Hepatocyte (in vitro differentiated cells): ENCODE results near the gene DPH2. TPM values are rescaled to one million over a fixed set of nuclear protein-coding genes. Genes with fewer than 3 reads are reported as not detected.

ENCODE experiments used
- DNase-seq: peaks from one replicate; pipeline ENCODE4 v3.0.0-alpha.2; 2016; ENCODE audit warnings: low spot score
- H2AFZ ChIP-seq: fragments of 200-600 bp; sonication (generic); 2 replicates; pipeline ENCODE4 v1.6.0; 2016; ENCODE audit warnings: antibody characterized with exemption, mild to moderate bottlenecking
- H3K27ac ChIP-seq: fragments of 200-600 bp; sonication (generic); 2 replicates; pipeline ENCODE4 v1.5.1; 2016; ENCODE audit warnings: mild to moderate bottlenecking
- H3K27me3 ChIP-seq: fragments of 200-600 bp; sonication (generic); 2 replicates; pipeline ENCODE4 v1.6.1; 2016
- H3K36me3 ChIP-seq: fragments of 200-600 bp; sonication (generic); replicated peaks from 2 replicates; pipeline ENCODE4 v1.5.1; 2016; ENCODE audit warnings: low read depth; ENCODE audit not compliant: insufficient read depth
- H3K4me1 ChIP-seq: fragments of 200-600 bp; sonication (generic); 2 replicates; pipeline ENCODE4 v1.5.1; 2016; ENCODE audit warnings: mild to moderate bottlenecking, moderate library complexity; ENCODE audit not compliant: insufficient read depth
- H3K4me2 ChIP-seq: fragments of 200-600 bp; sonication (generic); 2 replicates; pipeline ENCODE4 v1.6.0; 2016
- H3K4me3 ChIP-seq: fragments of 200-600 bp; sonication (generic); 2 replicates; pipeline ENCODE4 v1.5.1; 2016; ENCODE audit warnings: mild to moderate bottlenecking
- H3K79me2 ChIP-seq: fragments of 200-600 bp; sonication (generic); 2 replicates; pipeline ENCODE4 v1.6.0; 2017; ENCODE audit warnings: mild to moderate bottlenecking
- H3K9me2 ChIP-seq: fragments of 200-600 bp; sonication (generic); replicated peaks from 2 replicates; pipeline ENCODE4 v1.6.0; 2017; ENCODE audit warnings: mild to moderate bottlenecking; ENCODE audit not compliant: insufficient read depth
- H3K9me3 ChIP-seq: fragments of 200-600 bp; sonication (generic); 2 replicates; pipeline ENCODE4 v1.5.1; 2016; ENCODE audit warnings: low read depth, mild to moderate bottlenecking
- H4K20me1 ChIP-seq: fragments of 200-600 bp; sonication (generic); 2 replicates; pipeline ENCODE4 v1.6.0; 2016; ENCODE audit warnings: mild to moderate bottlenecking; ENCODE audit not compliant: insufficient read depth, poor library complexity, severe bottlenecking
- EZH2 ChIP-seq: fragments of 200-600 bp; sonication (generic); IDR thresholded peaks from 2 replicates; pipeline ENCODE4 v1.6.1; 2016; ENCODE audit warnings: antibody characterized with exemption, mild to moderate bottlenecking, borderline replicate concordance
- EZH2phosphoT487 ChIP-seq: fragments of 200-600 bp; sonication (generic); IDR thresholded peaks from one replicate; pipeline ENCODE4 v1.6.1; 2018; ENCODE audit warnings: antibody characterized with exemption, mild to moderate bottlenecking, low read depth, moderate library complexity; ENCODE audit not compliant: unreplicated experiment, severe bottlenecking
- WGBS: methylation state at CpG from one replicate; pipeline ENCODE4 v1.1.6; 2016; ENCODE audit warnings: low lambda C conversion rate; ENCODE audit errors: missing lambda C conversion rate; 5-methylcytosine and 5-hydroxymethylcytosine counted together
- polyA plus RNA-seq: library from polyadenylated mRNA; unstranded; fragments of >200 nt; fragmentation: Nextera tagmentation; extraction: Ambion mirVana; gene quantifications from 2 replicates; pipeline ENCODE4 v1.2.1, GENCODE V29; 2016
- total RNA-seq: library from RNA; depleted of rRNA; stranded (reverse); fragments of >200 nt; gene quantifications from 2 replicates; pipeline ENCODE4 v1.2.3, GENCODE V29; 2014
- TF ChIP-seq, protein P1 (sequence below): fragments of 200-600 bp; sonication (generic); IDR thresholded peaks from 2 replicates; pipeline ENCODE4 v1.5.1; 2016; ENCODE audit warnings: antibody characterized with exemption, mild to moderate bottlenecking; ENCODE audit not compliant: poor library complexity

DPH2 gene
- total and polyA plus RNA-seq, 2 experiments from 2014 or later, result 18.6 to 21.5 TPM

DNA sequence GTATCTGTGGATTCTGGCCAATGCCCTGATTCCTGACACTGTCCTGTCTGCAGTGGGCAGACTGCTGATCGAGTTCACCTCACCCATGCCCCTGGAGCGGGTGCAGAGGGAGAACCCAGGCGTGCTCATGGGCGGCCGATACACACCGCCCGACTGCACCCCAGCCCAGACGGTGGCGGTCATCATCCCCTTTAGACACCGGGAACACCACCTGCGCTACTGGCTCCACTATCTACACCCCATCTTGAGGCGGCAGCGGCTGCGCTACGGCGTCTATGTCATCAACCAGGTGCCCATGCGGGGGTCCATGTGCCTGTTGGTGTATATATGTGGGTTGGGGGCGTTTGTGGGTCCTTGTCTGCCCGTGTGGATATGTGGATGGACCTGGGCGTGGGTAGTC lies 11.8 kb downstream of the DPH2 start:
- no peak overlapping the region for H2AFZ ChIP-seq
- peaks cover 28% of the 10 kb centered on the region for H3K4me1 ChIP-seq
- no peaks in the 10 kb centered on the region for H3K9me3 ChIP-seq
- peaks cover 17% of the 10 kb centered on the region for H4K20me1 ChIP-seq
- H3K36me3 ChIP-seq, result no peaks in the 10 kb centered on the region
- H3K27ac ChIP-seq, result no peak overlapping the region
- no peaks in the 10 kb centered on the region for H3K27me3 ChIP-seq
- 99% methylated on average over 20 of the region's 20 CpGs for WGBS
- H3K9me2 ChIP-seq, result no peaks in the 10 kb centered on the region
- H3K4me2 ChIP-seq, result no peak overlapping the region
- TF ChIP-seq EZH2phosphoT487 (no peak), EZH2 (no peak)
- TF ChIP-seq, protein P1, sequence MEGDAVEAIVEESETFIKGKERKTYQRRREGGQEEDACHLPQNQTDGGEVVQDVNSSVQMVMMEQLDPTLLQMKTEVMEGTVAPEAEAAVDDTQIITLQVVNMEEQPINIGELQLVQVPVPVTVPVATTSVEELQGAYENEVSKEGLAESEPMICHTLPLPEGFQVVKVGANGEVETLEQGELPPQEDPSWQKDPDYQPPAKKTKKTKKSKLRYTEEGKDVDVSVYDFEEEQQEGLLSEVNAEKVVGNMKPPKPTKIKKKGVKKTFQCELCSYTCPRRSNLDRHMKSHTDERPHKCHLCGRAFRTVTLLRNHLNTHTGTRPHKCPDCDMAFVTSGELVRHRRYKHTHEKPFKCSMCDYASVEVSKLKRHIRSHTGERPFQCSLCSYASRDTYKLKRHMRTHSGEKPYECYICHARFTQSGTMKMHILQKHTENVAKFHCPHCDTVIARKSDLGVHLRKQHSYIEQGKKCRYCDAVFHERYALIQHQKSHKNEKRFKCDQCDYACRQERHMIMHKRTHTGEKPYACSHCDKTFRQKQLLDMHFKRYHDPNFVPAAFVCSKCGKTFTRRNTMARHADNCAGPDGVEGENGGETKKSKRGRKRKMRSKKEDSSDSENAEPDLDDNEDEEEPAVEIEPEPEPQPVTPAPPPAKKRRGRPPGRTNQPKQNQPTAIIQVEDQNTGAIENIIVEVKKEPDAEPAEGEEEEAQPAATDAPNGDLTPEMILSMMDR, result no peak
- no peak for DNase-seq
- H3K79me2 ChIP-seq, result peaks cover 35% of the 10 kb centered on the region
- no peak overlapping the region for H3K4me3 ChIP-seq

DNA sequence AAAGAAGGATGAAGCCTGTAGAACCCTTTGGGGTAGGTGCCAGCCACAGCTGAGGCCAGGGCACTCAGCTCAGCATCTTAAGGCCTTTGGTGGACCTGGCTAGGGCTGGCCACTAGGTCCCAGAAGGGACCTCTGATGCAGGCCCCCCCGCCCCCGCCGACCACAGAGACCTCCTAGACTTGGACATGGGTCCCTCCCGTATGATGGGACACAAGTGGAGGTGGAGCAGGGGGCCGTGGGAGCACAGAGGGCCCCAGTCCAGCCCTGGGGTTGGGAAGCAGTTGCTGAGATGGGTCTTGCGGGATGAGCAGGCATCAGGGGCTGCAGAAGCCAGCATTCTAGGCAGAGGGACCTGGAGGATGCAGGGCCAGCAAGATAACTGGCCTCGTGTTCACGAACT lies 12.4 kb downstream of the DPH2 start:
- H3K9me3 ChIP-seq, result no peaks in the 10 kb centered on the region
- H3K79me2 ChIP-seq, result peaks cover 29% of the 10 kb centered on the region
- 94% methylated on average over 8 of the region's 8 CpGs for WGBS
- no peaks in the 10 kb centered on the region for H3K36me3 ChIP-seq
- TF ChIP-seq EZH2phosphoT487 (no peak), EZH2 (no peak)
- TF ChIP-seq, protein P1, result no peak
- no peak overlapping the region for H3K4me2 ChIP-seq
- no peaks in the 10 kb centered on the region for H3K9me2 ChIP-seq
- H2AFZ ChIP-seq, result no peak overlapping the region
- DNase-seq, result no peak
- H3K4me3 ChIP-seq, result no peak overlapping the region
- no peak overlapping the region for H3K27ac ChIP-seq
- no peaks in the 10 kb centered on the region for H3K27me3 ChIP-seq
- H3K4me1 ChIP-seq, result peaks cover 29% of the 10 kb centered on the region
- peaks cover 11% of the 10 kb centered on the region for H4K20me1 ChIP-seq

DNA sequence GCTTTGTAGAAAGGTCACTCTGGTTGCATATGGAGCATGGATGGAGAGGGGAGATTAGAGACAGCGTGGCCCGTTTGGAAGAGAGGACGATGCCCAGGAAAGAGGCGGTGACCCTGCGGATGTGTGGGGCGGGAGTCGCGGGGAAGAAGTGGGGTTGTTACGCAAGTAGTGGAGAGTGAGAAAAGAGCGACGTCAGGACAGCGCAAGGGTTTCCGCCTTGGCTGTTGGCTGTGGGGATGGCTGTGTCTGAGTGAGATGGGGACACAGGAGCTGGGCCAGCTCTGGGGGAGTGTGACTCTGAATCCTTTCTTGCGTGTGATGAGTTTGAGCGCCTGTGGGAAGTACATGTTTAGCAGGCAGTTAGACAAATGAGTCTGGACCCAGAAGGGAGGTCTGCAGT lies 13.0 kb downstream of the DPH2 start:
- 95% methylated on average over 15 of the region's 15 CpGs for WGBS
- Histone ChIP-seq H3K4me3 (no peak overlapping the region), H3K4me1 (peaks cover 26% of the 10 kb centered on the region), H2AFZ (no peak overlapping the region), H3K9me2 (no peaks in the 10 kb centered on the region), H4K20me1 (peaks cover 5% of the 10 kb centered on the region), H3K36me3 (no peaks in the 10 kb centered on the region), H3K9me3 (no peaks in the 10 kb centered on the region), H3K27me3 (no peaks in the 10 kb centered on the region), H3K4me2 (no peak overlapping the region), H3K27ac (no peak overlapping the region), H3K79me2 (peaks cover 23% of the 10 kb centered on the region)
- no peak for DNase-seq
- TF ChIP-seq EZH2phosphoT487 (no peak), EZH2 (no peak)
- TF ChIP-seq, protein P1, result no peak
